IPS DF 6.9 (cell line): ENCODE data around the gene CORO1A.

Experiments used
- DNase-seq: peaks from one replicate; pipeline ENCODE4 v3.0.0-alpha.2; 2013; ENCODE audit warnings: low read depth, low spot score
- H3K27ac ChIP-seq: one replicate; pipeline ENCODE4 v1.5.1; 2013; ENCODE audit warnings: low read length, control low read depth
- H3K27me3 ChIP-seq: 2 replicates; pipeline ENCODE4 v1.6.1; 2013; ENCODE audit warnings: mild to moderate bottlenecking, low read length; ENCODE audit not compliant: control insufficient read depth, insufficient read depth
- H3K36me3 ChIP-seq: 2 replicates; pipeline ENCODE4 v1.6.1; 2013; ENCODE audit warnings: low read length; ENCODE audit not compliant: control insufficient read depth, insufficient read depth
- H3K4me1 ChIP-seq: 2 replicates; pipeline ENCODE4 v1.6.1; 2013; ENCODE audit warnings: low read length; ENCODE audit not compliant: control insufficient read depth, insufficient read depth
- H3K4me3 ChIP-seq: 2 replicates; pipeline ENCODE4 v1.5.1; 2013; ENCODE audit warnings: mild to moderate bottlenecking, low read length
- H3K9me3 ChIP-seq: 2 replicates; pipeline ENCODE4 v1.6.1; 2013; ENCODE audit warnings: low read length, inconsistent platforms; ENCODE audit not compliant: control insufficient read depth, insufficient read depth
- WGBS: extraction: QIAGEN DNeasy Blood & Tissue Kit; methylation state at CpG from one replicate; pipeline ENCODE4 v1.1.7; 2013; ENCODE audit warnings: mixed read lengths, missing lambda C conversion rate; ENCODE audit not compliant: insufficient read length, insufficient coverage; 5-methylcytosine and 5-hydroxymethylcytosine counted together

The CORO1A gene

GRCh38 chr16:30183233-30184095, at the start of gene CORO1A:
CORO1A (plus strand) TSS chr16:30183602; CDS start chr16:30185210, 1,608 bp downstream.
- peak within 1 kb of the TSS; percentile 52; the same call in 1 of the 2 replicates for H3K4me3 ChIP-seq
- no peak within 1 kb of the TSS for H3K27ac ChIP-seq
- no CpG with 5 or more reads among the region's 81 CpGs for WGBS
- no peaks in the 10 kb centered on the region for H3K36me3 ChIP-seq
- DNase-seq, result peak; percentile 25
- no peaks in the 10 kb centered on the region for H3K9me3 ChIP-seq
- no peaks in the 10 kb centered on the region for H3K4me1 ChIP-seq
- no peaks in the 10 kb centered on the region for H3K27me3 ChIP-seq

DNA sequence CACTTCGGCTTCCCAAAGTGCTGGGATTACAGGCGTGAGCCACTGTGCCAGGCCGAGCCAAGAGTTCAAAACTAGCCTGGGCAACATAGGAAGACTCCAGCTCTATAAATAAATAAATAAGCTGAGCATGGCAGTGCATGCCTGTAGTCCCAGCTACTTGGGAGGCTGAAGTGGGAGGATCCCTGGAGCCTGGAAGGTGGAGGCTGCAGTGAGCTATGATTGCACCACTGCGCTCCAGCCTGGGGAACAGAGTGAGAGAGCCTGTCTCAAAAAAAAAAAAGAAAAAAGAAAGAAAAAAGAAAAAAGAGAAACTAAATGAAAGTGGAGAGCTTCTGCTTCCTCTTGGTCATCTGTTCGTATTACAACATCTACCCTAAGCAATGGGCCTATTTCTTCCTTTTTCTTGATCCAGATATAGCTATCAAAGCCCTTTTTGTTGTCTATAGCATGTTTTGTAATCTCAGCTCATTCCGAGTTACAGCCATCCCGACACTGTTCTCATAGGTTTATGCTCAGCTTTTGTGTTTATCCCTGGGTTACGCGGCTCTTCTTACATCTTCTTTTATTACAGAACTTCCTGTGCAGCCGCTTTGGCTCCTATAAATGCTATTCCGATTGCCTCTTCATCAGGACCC, 46.3 kb upstream of the CORO1A start:
- WGBS, result no CpG with 5 or more reads among the region's 11 CpGs
- Histone ChIP-seq H3K4me1 (no peaks in the 10 kb centered on the region), H3K4me3 (no peak overlapping the region), H3K27me3 (no peaks in the 10 kb centered on the region), H3K36me3 (no peaks in the 10 kb centered on the region), H3K9me3 (no peaks in the 10 kb centered on the region), H3K27ac (no peak overlapping the region)
- no peak for DNase-seq

DNA sequence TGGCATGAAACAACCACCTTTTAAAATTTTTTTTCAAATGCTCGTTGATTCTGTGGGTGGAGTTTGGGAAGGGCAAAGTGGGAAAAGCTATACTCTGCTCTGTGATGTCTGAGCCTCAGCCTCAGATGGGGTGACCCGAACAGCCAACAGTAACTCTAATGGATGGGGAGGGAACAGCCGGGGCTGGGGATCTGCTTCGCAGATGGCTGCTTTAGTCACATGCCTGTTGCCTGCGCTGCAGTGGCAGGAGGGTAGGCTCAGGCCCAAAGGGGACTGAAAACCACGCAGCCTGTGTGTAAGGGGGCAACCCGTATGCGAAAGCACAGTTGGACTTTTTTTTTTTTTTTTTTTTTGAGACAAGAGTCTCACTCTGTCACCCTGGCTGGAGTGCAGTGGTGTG, 45.5 kb upstream of the CORO1A start:
- H3K4me1 ChIP-seq, result no peaks in the 10 kb centered on the region
- no peak for DNase-seq
- no CpG with 5 or more reads among the region's 8 CpGs for WGBS
- H3K9me3 ChIP-seq, result no peaks in the 10 kb centered on the region
- H3K36me3 ChIP-seq, result no peaks in the 10 kb centered on the region
- no peak overlapping the region for H3K4me3 ChIP-seq
- H3K27ac ChIP-seq, result no peak overlapping the region
- H3K27me3 ChIP-seq, result no peaks in the 10 kb centered on the region

GRCh38 chr16:30139583-30140481, 43.6 kb upstream of the CORO1A start:
- no peaks in the 10 kb centered on the region for H3K9me3 ChIP-seq
- H3K27me3 ChIP-seq, result no peaks in the 10 kb centered on the region
- H3K36me3 ChIP-seq, result no peaks in the 10 kb centered on the region
- WGBS, result no CpG with 5 or more reads among the region's 13 CpGs
- no peak for DNase-seq
- H3K4me3 ChIP-seq, result no peak overlapping the region
- no peaks in the 10 kb centered on the region for H3K4me1 ChIP-seq
- no peak overlapping the region for H3K27ac ChIP-seq

GRCh38 chr16:30141750-30142149, 41.7 kb upstream of the CORO1A start:
- Histone ChIP-seq H3K27me3 (no peaks in the 10 kb centered on the region), H3K4me3 (no peak overlapping the region), H3K36me3 (no peaks in the 10 kb centered on the region), H3K9me3 (no peaks in the 10 kb centered on the region), H3K4me1 (no peaks in the 10 kb centered on the region), H3K27ac (no peak overlapping the region)
- WGBS, result no CpG with 5 or more reads among the region's 2 CpGs
- no peak for DNase-seq

DNA sequence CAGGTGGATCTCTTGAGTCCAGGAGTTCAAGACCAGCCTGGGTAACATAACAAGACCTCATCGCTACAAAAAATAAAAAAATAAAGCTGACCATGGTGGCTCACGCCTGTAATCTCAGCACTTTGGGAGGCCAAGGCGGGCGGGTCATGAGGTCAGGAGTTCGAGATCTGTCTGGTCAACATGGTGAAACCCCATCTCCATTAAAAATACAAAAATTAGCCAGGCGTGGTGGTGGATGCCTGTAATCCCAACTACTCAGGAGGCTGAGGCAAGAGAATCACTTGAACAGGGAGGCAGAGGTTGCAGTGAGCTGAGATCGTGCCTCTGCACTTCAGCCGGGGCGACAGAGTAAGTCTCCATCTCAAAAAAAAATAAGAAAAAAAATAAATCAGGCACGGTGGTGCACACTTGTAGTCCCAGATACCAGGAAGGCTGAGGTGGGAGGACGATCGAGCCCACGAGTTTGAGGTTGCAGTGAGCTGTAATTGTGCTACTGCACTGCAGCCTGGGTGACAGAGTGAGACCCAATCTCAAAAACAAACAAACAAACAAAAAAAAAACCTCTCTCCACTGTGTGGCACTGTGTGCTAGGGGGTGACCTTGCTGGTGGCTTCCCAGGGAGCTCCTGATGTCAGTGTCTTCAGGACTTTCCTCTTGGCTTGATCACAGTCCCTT, 40.6 kb upstream of the CORO1A start:
- no peak overlapping the region for H3K4me3 ChIP-seq
- no peaks in the 10 kb centered on the region for H3K36me3 ChIP-seq
- H3K4me1 ChIP-seq, result no peaks in the 10 kb centered on the region
- no peak overlapping the region for H3K27ac ChIP-seq
- no peaks in the 10 kb centered on the region for H3K27me3 ChIP-seq
- no CpG with 5 or more reads among the region's 13 CpGs for WGBS
- no peaks in the 10 kb centered on the region for H3K9me3 ChIP-seq
- DNase-seq, result no peak

- no CpG with 5 or more reads among the region's 2 CpGs for WGBS
- Histone ChIP-seq H3K4me3 (no peak overlapping the region), H3K27me3 (no peaks in the 10 kb centered on the region), H3K27ac (no peak overlapping the region), H3K9me3 (no peaks in the 10 kb centered on the region), H3K36me3 (no peaks in the 10 kb centered on the region), H3K4me1 (no peaks in the 10 kb centered on the region)
- no peak for DNase-seq
Observed at GRCh38 chr16:30143347-30143702, 40.1 kb upstream of the CORO1A start.

DNA sequence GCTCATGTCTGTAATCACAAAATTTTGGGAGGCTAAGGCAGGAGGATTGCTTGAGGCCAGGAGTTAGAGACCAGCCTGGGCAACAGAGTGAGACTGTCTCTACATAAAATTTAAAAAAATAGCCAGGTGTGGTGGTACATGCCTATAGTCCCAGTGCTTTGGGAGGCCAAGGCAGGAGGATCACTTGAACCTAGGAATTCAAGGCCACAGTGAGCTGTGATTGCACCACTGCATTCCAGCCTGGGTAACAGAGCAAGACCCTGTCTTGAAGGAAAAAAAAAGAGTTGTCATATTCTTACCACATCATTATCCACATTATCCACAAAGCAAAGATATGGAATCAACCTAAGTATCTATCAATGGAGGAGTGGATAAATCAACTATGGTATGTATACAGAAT, 39.4 kb upstream of the CORO1A start:
- no peaks in the 10 kb centered on the region for H3K9me3 ChIP-seq
- H3K36me3 ChIP-seq, result no peaks in the 10 kb centered on the region
- H3K27ac ChIP-seq, result no peak overlapping the region
- DNase-seq, result no peak
- no peak overlapping the region for H3K4me3 ChIP-seq
- H3K4me1 ChIP-seq, result no peaks in the 10 kb centered on the region
- H3K27me3 ChIP-seq, result no peaks in the 10 kb centered on the region

DNA sequence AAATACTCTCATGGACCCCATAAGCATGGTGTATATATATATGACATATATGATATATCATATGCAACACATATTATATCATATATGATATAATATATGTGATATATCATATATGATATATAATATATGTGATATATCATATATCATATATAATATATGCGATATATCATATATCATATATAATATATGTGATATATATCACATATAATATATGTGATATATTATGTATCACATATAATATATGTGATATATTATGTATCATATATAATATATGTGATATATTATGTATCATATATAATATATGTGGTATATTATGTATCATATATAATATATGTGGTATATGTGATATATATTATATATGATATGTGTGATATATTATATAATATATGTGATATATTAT, 38.5 kb upstream of the CORO1A start:
- no CpG with 5 or more reads among the region's 1 CpG for WGBS
- Histone ChIP-seq H3K27me3 (no peaks in the 10 kb centered on the region), H3K9me3 (no peaks in the 10 kb centered on the region), H3K27ac (no peak overlapping the region), H3K4me3 (no peak overlapping the region), H3K36me3 (no peaks in the 10 kb centered on the region), H3K4me1 (no peaks in the 10 kb centered on the region)
- DNase-seq, result no peak

DNA sequence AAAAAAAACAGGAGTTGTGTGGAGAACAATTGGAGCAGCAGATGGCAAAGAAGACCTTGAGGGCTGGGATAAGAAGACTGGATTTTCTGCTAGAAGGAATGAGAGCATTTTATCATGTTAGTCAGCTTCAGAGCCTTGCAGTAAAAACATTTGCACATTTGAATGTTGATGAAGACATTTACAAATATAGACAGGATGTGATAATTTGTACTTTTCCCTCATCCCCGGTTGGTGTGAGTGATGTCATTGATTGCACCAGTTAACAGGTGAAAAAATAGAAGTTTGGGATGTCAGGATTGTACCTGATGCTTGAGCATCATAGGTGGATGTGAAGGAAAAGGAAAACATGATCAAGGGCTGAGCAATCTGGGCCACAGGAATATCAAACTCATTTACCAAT, 37.7 kb upstream of the CORO1A start:
- DNase-seq, result no peak
- Histone ChIP-seq H3K36me3 (no peaks in the 10 kb centered on the region), H3K4me3 (no peak overlapping the region), H3K27me3 (no peaks in the 10 kb centered on the region), H3K4me1 (no peaks in the 10 kb centered on the region), H3K27ac (no peak overlapping the region), H3K9me3 (no peaks in the 10 kb centered on the region)
- WGBS, result no CpG with 5 or more reads among the region's 1 CpG
